HepG2 (cell line): ENCODE results near the gene MSRB3.

Experiments
- CTCF ChIP-seq: sonication (generic); formaldehyde crosslinking; IDR thresholded peaks from 2 replicates; pipeline ENCODE4 v1.5.0; 2020; ENCODE audit warnings: mild to moderate bottlenecking, missing genetic modification reagents, moderate library complexity
- NFYB ChIP-seq: sonication (generic); formaldehyde crosslinking; IDR thresholded peaks from 2 replicates; pipeline ENCODE4 v1.4.0; 2020; ENCODE audit warnings: missing genetic modification reagents
- TGIF2 ChIP-seq: IDR thresholded peaks from 2 replicates; pipeline ENCODE4 v1.6.1; 2016; ENCODE audit warnings: control low read depth, missing compliant biosample characterization
- ZNF121 ChIP-seq: sonication (generic); formaldehyde crosslinking; IDR thresholded peaks from 2 replicates; pipeline ENCODE4 v1.5.0; 2020; ENCODE audit warnings: mild to moderate bottlenecking, missing genetic modification reagents

GRCh38 chr12:65324056-65324455 lies 45.6 kb downstream of the MSRB3 start:
- TF ChIP-seq NFYB, result no peak
- no peak for TF ChIP-seq CTCF (CRISPR knock-in tag)
- no peak for TF ChIP-seq ZNF121 (CRISPR knock-in tag)
- no peak for TF ChIP-seq TGIF2 (CRISPR knock-in tag)
